ENCODE data around the gene IL13RA1. TPM values are rescaled to one million over a fixed set of nuclear protein-coding genes. Genes with fewer than 3 reads are reported as not detected.
A peak's percentile ranks its signal among the peaks of the same experiment; 100 is the strongest.

IL13RA1 gene
- polyA plus RNA-seq, 3 donors, result 48.8 to 74.6 (median 72.6) TPM

- H2AFZ ChIP-seq (ENCODE audit: insufficient read depth, low read depth, low read length, poor library complexity, severe bottlenecking), result no peak overlapping the region
- no peaks in the 10 kb centered on the region for H3K9me3 ChIP-seq (replicated peaks in 1 of 2; ENCODE audit: control insufficient read depth in 1 of 2, insufficient read depth in 1 of 2, low read length in 2 of 2)
- H3K27ac ChIP-seq (ENCODE audit: low read depth in 1 of 2, low read length in 2 of 2), result no peak overlapping the region
- H3K27me3 ChIP-seq (ENCODE audit: control insufficient read depth in 2 of 2, insufficient read depth in 2 of 2, low read length in 2 of 2), result no peaks in the 10 kb centered on the region
- H3K4me3 ChIP-seq (replicated peaks in 1 of 3; ENCODE audit: low read depth in 2 of 3, low read length in 3 of 3), result no peak overlapping the region
- peaks cover 17% of the 10 kb centered on the region for H3K4me1 Mint-ChIP-seq
- no peak overlapping the region for H3K4me2 ChIP-seq (replicated peaks; ENCODE audit: extremely low read depth, low read length, poor library complexity, severe bottlenecking)
- H3K4me1 ChIP-seq (ENCODE audit: control insufficient read depth in 1 of 2, insufficient read depth in 2 of 2, low read length in 2 of 2), result peaks cover 19 to 22% of the 10 kb centered on the region in 2 donors
- H3K4me3 Mint-ChIP-seq, result no peak overlapping the region
- DNase-seq, result no peak
- H3K36me3 ChIP-seq (replicated peaks in 1 of 2; ENCODE audit: control insufficient read depth in 1 of 2, insufficient read depth in 2 of 2, low read length in 2 of 2), result peaks cover 46 to 59% of the 10 kb centered on the region in 2 donors
- peaks cover 3% of the 10 kb centered on the region for H3K79me2 ChIP-seq (ENCODE audit: insufficient read depth, low read length)
- H3K9me3 Mint-ChIP-seq, result no peaks in the 10 kb centered on the region
- H3K27ac Mint-ChIP-seq, result no peak overlapping the region
- peaks cover 4% of the 10 kb centered on the region for H4K20me1 ChIP-seq (ENCODE audit: insufficient read depth, low read length)
- peaks cover 43 to 52% of the 10 kb centered on the region in 2 donors for H3K36me3 Mint-ChIP-seq
- TF ChIP-seq, protein P1, sequence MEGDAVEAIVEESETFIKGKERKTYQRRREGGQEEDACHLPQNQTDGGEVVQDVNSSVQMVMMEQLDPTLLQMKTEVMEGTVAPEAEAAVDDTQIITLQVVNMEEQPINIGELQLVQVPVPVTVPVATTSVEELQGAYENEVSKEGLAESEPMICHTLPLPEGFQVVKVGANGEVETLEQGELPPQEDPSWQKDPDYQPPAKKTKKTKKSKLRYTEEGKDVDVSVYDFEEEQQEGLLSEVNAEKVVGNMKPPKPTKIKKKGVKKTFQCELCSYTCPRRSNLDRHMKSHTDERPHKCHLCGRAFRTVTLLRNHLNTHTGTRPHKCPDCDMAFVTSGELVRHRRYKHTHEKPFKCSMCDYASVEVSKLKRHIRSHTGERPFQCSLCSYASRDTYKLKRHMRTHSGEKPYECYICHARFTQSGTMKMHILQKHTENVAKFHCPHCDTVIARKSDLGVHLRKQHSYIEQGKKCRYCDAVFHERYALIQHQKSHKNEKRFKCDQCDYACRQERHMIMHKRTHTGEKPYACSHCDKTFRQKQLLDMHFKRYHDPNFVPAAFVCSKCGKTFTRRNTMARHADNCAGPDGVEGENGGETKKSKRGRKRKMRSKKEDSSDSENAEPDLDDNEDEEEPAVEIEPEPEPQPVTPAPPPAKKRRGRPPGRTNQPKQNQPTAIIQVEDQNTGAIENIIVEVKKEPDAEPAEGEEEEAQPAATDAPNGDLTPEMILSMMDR (IDR thresholded peaks at IDR 0.05), result no peak
- no peak overlapping the region for H3K9ac ChIP-seq (ENCODE audit: insufficient read depth, low read length, poor library complexity, severe bottlenecking)
- peaks cover 0 to 12% (median 0%) of the 10 kb centered on the region in 3 donors for H3K27me3 Mint-ChIP-seq (ENCODE audit: low read depth in 3 of 3)
- WGBS (ENCODE audit: insufficient coverage), result no CpG with 5 or more reads among the region's 3 CpGs
- intact Hi-C loops (cut with micrococcal nuclease), result no loop called here
These were observed 32.6 kb downstream of the IL13RA1 start for GRCh38 chrX:118760025-118760424.

DNA sequence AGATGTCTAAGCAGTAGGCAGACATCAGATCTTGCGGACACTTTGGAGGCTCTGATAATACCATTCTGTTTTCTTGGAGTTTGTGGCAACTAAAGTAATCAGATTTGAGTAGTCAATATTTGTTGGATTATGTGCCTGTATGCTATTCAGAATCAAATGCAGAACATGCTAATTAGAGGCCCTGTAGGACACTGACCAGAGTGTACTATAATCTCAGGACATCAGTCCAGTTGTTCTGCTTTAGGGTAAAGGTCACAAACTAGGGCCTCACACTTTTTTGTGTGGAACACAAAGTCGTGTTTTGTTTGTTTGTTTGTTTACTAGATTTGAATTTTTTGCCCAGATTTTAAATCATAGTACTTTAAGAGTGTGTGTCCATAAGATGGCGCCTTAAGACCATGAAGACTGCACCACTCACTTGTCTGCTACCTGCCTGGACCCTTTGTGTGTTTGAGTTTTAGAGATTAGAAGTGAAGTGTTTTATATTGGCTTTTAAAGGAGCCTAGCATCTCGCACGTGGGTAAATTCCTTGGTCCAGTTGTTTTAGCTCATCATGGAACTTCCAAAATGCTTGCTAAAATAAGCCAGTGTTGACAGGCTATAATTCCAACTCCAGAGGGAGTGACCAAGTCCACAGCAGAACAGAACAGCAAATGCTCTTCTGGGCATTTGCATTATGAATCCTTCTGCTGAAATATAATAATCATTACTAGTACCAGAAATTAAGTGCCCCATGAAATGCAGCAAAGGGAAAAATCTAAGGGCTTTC, 34.7 kb downstream of the IL13RA1 start:
- Histone ChIP-seq H4K20me1 (ENCODE audit: insufficient read depth, low read length) (peaks cover 4% of the 10 kb centered on the region), H3K79me2 (ENCODE audit: insufficient read depth, low read length) (no peaks in the 10 kb centered on the region), H3K9me3 (replicated peaks in 1 of 2; ENCODE audit: control insufficient read depth in 1 of 2, insufficient read depth in 1 of 2, low read length in 2 of 2) (no peaks in the 10 kb centered on the region), H3K4me2 (replicated peaks; ENCODE audit: extremely low read depth, low read length, poor library complexity, severe bottlenecking) (no peak overlapping the region), H3K27ac (ENCODE audit: low read depth in 1 of 2, low read length in 2 of 2) (no peak overlapping the region), H3K36me3 (replicated peaks in 1 of 2; ENCODE audit: control insufficient read depth in 1 of 2, insufficient read depth in 2 of 2, low read length in 2 of 2) (peaks cover 51 to 72% of the 10 kb centered on the region in 2 donors), H2AFZ (ENCODE audit: insufficient read depth, low read depth, low read length, poor library complexity, severe bottlenecking) (no peak overlapping the region), H3K27me3 (ENCODE audit: control insufficient read depth in 2 of 2, insufficient read depth in 2 of 2, low read length in 2 of 2) (no peaks in the 10 kb centered on the region), H3K4me1 (ENCODE audit: control insufficient read depth in 1 of 2, insufficient read depth in 2 of 2, low read length in 2 of 2) (peaks cover 1 to 2% of the 10 kb centered on the region in 2 donors), H3K9ac (ENCODE audit: insufficient read depth, low read length, poor library complexity, severe bottlenecking) (no peak overlapping the region), H3K4me3 (replicated peaks in 1 of 3; ENCODE audit: low read depth in 2 of 3, low read length in 3 of 3) (no peak overlapping the region)
- Mint-ChIP-seq H3K4me1 (no peaks in the 10 kb centered on the region), H3K27ac (peak overlapping the region in 2 of 7 donors; percentile 10 to 54), H3K9me3 (no peaks in the 10 kb centered on the region), H3K36me3 (peaks cover 45 to 54% of the 10 kb centered on the region in 2 donors), H3K4me3 (no peak overlapping the region), H3K27me3 (ENCODE audit: low read depth in 3 of 3) (peaks cover 0 to 5% (median 0%) of the 10 kb centered on the region in 3 donors)
- intact Hi-C loops (cut with micrococcal nuclease), result no loop called here
- WGBS (ENCODE audit: insufficient coverage), result 100% methylated on average over 1 of the region's 5 CpGs
- DNase-seq, result no peak
- TF ChIP-seq, protein P1 (IDR thresholded peaks at IDR 0.05), result no peak
